Neural crest cell (in vitro differentiated cells): ENCODE results near the gene FHIT. TPM values are rescaled to one million over a fixed set of nuclear protein-coding genes. Genes with fewer than 3 reads are reported as not detected.

Experiments used
- DNase-seq: peaks from one replicate; pipeline ENCODE4 v3.0.0; 2021; ENCODE audit warnings: low read depth, mixed read lengths, low spot score
- H3K27ac Mint-ChIP-seq: one replicate; pipeline ENCODE4 v1.8.0; 2021; ENCODE audit warnings: mild to moderate bottlenecking, mixed read lengths; ENCODE audit not compliant: unreplicated experiment
- H3K27me3 Mint-ChIP-seq: 2 replicates; pipeline ENCODE4 v1.8.0; 2021; ENCODE audit warnings: low read depth, mild to moderate bottlenecking, mixed read lengths
- H3K36me3 Mint-ChIP-seq: 2 replicates; pipeline ENCODE4 v1.8.0; 2021; ENCODE audit warnings: low read depth, mild to moderate bottlenecking, mixed read lengths
- H3K4me1 Mint-ChIP-seq: 2 replicates; pipeline ENCODE4 v1.8.0; 2021; ENCODE audit warnings: mixed read lengths
- H3K4me3 Mint-ChIP-seq: one replicate; pipeline ENCODE4 v1.8.0; 2021; ENCODE audit warnings: mild to moderate bottlenecking, mixed read lengths
- H3K9me3 Mint-ChIP-seq: 2 replicates; pipeline ENCODE4 v1.8.0; 2021; ENCODE audit warnings: mixed read lengths
- total RNA-seq: library from RNA; stranded (reverse); gene quantifications from 2 replicates; pipeline ENCODE4 v1.2.1, GENCODE V29; 2021
- TF ChIP-seq, protein P1 (sequence below): fragments of 200-600 bp; sonication (generic); conservative IDR thresholded peaks from 2 replicates; pipeline ENCODE4 v1.5.0; 2021; ENCODE audit warnings: antibody characterized with exemption, mild to moderate bottlenecking

Gene FHIT
- total RNA-seq, 1 donor from 2014 or later: 5.2 TPM

DNA sequence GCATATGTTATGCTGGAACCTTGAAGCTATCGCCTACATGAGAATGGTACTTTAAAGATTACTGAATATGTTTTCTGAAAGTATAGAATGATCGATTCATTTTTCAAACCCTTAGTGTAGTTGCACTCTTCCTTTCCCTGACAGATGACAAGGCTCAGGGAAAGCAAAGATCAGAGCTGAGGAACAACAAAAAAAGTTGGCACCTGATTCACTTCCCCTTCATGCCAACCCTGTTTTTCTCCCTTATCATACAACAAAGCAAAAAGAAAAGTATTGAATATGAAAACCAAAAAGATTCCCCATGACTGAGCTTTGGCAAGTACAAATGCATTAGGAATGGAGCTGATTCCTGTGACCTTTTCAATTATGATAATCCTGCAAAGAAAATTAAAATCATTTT is 1012.7 kb downstream of the FHIT start:
- Mint-ChIP-seq H3K4me3 (no peak overlapping the region), H3K4me1 (peaks cover 5% of the 10 kb centered on the region), H3K9me3 (peaks cover 3% of the 10 kb centered on the region), H3K27me3 (no peaks in the 10 kb centered on the region), H3K27ac (no peak overlapping the region), H3K36me3 (no peaks in the 10 kb centered on the region)
- DNase-seq: no peak
- TF ChIP-seq, protein P1, sequence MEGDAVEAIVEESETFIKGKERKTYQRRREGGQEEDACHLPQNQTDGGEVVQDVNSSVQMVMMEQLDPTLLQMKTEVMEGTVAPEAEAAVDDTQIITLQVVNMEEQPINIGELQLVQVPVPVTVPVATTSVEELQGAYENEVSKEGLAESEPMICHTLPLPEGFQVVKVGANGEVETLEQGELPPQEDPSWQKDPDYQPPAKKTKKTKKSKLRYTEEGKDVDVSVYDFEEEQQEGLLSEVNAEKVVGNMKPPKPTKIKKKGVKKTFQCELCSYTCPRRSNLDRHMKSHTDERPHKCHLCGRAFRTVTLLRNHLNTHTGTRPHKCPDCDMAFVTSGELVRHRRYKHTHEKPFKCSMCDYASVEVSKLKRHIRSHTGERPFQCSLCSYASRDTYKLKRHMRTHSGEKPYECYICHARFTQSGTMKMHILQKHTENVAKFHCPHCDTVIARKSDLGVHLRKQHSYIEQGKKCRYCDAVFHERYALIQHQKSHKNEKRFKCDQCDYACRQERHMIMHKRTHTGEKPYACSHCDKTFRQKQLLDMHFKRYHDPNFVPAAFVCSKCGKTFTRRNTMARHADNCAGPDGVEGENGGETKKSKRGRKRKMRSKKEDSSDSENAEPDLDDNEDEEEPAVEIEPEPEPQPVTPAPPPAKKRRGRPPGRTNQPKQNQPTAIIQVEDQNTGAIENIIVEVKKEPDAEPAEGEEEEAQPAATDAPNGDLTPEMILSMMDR: no peak

DNA sequence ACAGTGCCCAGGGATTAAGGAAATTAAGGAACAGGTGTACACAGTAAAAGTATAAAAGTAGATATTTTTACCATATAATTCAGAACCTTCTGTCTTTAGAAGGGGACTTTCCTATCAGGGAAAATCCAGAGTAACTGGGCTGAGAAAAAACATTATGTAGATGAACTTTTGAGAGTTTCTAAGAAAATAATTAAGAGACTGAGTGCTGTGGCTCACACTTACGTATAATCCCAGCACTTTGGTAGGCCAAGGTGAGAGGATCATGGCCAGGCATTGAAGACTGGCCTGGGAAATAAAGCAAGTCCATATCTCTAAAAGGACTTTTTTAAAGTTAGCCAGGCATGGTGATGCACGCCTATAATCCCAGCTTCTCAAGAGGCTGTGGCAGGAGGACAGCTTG is 1021.8 kb downstream of the FHIT start:
- TF ChIP-seq, protein P1: no peak
- no peak overlapping the region for H3K27ac Mint-ChIP-seq

DNA sequence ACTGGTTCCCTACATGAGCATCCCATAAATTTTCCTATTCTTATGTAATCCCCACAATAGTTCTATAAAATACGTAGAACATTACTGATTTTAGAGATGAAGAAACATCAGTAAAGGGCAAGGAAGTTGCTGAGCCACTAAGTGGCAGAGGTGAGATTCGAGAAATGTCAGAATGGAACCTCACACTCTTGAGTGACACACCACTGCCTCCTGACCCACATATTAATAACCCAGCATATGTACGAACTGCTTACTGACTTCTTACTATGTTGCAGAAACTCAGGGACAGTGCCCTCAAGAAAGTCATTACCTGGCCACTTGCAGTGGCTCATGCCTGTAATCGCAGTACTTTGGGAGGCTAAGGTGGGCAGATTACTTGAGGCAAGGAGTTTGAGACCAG is 1022.4 kb downstream of the FHIT start:
- DNase-seq: no peak
- Mint-ChIP-seq H3K27me3 (no peaks in the 10 kb centered on the region), H3K36me3 (no peaks in the 10 kb centered on the region), H3K27ac (no peak overlapping the region), H3K4me3 (no peak overlapping the region), H3K4me1 (no peaks in the 10 kb centered on the region), H3K9me3 (no peaks in the 10 kb centered on the region)
- TF ChIP-seq, protein P1: no peak

More for the DNA sequence above, 1021.8 kb downstream of the FHIT start:
- Mint-ChIP-seq H3K4me3 (no peak overlapping the region), H3K27me3 (no peaks in the 10 kb centered on the region), H3K4me1 (no peaks in the 10 kb centered on the region), H3K36me3 (no peaks in the 10 kb centered on the region), H3K9me3 (no peaks in the 10 kb centered on the region)
- DNase-seq: no peak

DNA sequence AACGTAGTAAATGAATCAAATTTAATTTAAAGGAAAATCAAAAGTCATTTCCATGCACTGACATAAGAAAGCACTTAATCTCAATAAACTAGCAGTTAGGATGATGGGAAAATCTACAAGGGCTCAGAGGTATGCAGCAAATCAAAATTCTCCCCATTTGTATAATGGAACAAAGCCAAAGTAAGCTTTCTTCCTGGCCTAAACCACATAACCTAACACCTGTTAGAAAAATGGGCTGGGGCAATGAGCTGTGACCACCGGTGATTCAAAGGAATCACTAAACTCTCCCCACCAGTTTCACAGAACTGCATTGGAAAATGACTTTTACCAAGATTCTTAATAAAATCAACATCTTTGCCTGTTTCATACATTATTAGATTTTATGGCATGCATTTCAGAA is 1024.3 kb downstream of the FHIT start:
- DNase-seq: no peak
- TF ChIP-seq, protein P1: no peak
- Mint-ChIP-seq H3K4me1 (no peaks in the 10 kb centered on the region), H3K27ac (no peak overlapping the region), H3K9me3 (no peaks in the 10 kb centered on the region), H3K27me3 (no peaks in the 10 kb centered on the region), H3K36me3 (no peaks in the 10 kb centered on the region), H3K4me3 (no peak overlapping the region)

DNA sequence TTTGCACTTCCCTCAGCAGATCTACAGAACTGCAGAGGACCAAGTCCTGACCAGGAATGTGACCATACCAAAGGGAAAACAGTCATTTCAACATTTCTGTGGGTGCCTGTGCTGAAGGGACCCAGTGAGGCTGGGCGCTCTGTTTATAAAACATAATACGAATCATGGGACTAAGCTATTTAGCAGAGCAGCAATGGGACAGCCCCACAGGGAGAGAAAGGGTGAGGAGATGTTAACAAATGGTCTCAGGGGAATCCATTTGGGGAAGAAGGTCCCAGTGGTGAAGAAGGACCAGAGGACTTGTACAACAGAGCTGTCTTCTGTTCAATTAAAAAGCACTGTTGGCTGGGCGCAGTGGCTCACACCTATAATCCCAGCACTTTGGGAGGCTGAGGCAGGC is 1025.4 kb downstream of the FHIT start:
- H3K36me3 Mint-ChIP-seq: no peaks in the 10 kb centered on the region
- H3K9me3 Mint-ChIP-seq: no peaks in the 10 kb centered on the region
- H3K27me3 Mint-ChIP-seq: no peaks in the 10 kb centered on the region
- no peak for DNase-seq
- H3K4me3 Mint-ChIP-seq: no peak overlapping the region
- H3K27ac Mint-ChIP-seq: no peak overlapping the region
- TF ChIP-seq, protein P1: no peak
- no peaks in the 10 kb centered on the region for H3K4me1 Mint-ChIP-seq

DNA sequence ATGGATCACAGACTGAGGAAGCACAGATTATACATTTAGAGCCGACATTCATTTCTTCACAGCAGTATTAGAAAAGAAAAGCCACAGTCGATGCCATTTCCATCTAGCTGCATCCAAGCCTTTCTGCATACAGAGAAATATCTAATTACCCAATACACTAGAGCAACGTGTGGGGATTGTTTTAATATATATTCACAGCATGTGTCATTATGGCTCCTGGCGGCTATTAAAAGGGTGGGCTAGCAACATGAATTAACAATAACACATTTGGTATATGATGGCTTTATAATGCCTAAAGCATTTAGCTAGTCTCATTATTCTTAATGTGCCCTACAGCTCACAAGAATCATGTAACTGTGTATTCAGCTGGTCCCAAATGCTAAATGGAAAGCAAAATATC is 1030.5 kb downstream of the FHIT start:
- no peak overlapping the region for H3K4me3 Mint-ChIP-seq

More for the DNA sequence above, 1030.5 kb downstream of the FHIT start:
- Mint-ChIP-seq H3K36me3 (no peaks in the 10 kb centered on the region), H3K9me3 (no peaks in the 10 kb centered on the region), H3K27me3 (no peaks in the 10 kb centered on the region), H3K27ac (no peak overlapping the region), H3K4me1 (no peaks in the 10 kb centered on the region)
- TF ChIP-seq, protein P1: no peak
- no peak for DNase-seq
